C4-2B (cell line): ENCODE data around the gene SLCO6A1.

Experiments
- CTCF ChIP-seq: fragments of 450-650 bp; conservative IDR thresholded peaks from 2 replicates; pipeline ENCODE4 v1.5.1; 2017; ENCODE audit warnings: mild to moderate bottlenecking
- ZFX ChIP-seq: fragments of 450-650 bp; IDR thresholded peaks from 2 replicates; pipeline ENCODE4 v1.6.1; 2017

- TF ChIP-seq CTCF (no peak), ZFX (no peak)
Observed at GRCh38 chr5:102537011-102537410, 38.2 kb upstream of the SLCO6A1 start.
